H9 (cell line): ENCODE results near the gene C1QA. TPM values are rescaled to one million over a fixed set of nuclear protein-coding genes. Genes with fewer than 3 reads are reported as not detected.

Source experiments
- DNase-seq: peaks from one replicate; pipeline ENCODE4 v3.0.0-alpha.2; 2017
- H2AFZ ChIP-seq: one replicate; pipeline ENCODE4 v1.6.1; 2013; ENCODE audit warnings: mild to moderate bottlenecking, low read length, control low read depth, moderate library complexity
- H2AK5ac ChIP-seq: 2 replicates; pipeline ENCODE4 v1.6.1; 2013; ENCODE audit warnings: low read length, control low read depth, mixed read lengths; ENCODE audit not compliant: insufficient read length
- H2BK120ac ChIP-seq: one replicate; pipeline ENCODE4 v1.6.1; 2013; ENCODE audit warnings: low read depth, mild to moderate bottlenecking, low read length, control low read depth, inconsistent platforms; ENCODE audit not compliant: poor library complexity, severe bottlenecking
- H2BK12ac ChIP-seq: 2 replicates; pipeline ENCODE4 v1.6.1; 2013; ENCODE audit warnings: low read length, control low read depth, mixed read lengths, low read depth; ENCODE audit not compliant: insufficient read length
- H2BK15ac ChIP-seq: 2 replicates; pipeline ENCODE4 v1.6.1; 2013; ENCODE audit warnings: low read depth, low read length, control low read depth
- H2BK20ac ChIP-seq: one replicate; pipeline ENCODE4 v1.6.1; 2013; ENCODE audit warnings: low read depth, mild to moderate bottlenecking, low read length, control low read depth, inconsistent platforms; ENCODE audit not compliant: poor library complexity, severe bottlenecking
- H2BK5ac ChIP-seq: 2 replicates; pipeline ENCODE4 v1.6.1; 2013; ENCODE audit warnings: low read length, control low read depth, mixed read lengths; ENCODE audit not compliant: insufficient read length
- H3K14ac ChIP-seq: 2 replicates; pipeline ENCODE4 v1.6.1; 2013; ENCODE audit warnings: low read length, control low read depth; ENCODE audit not compliant: insufficient read depth
- H3K18ac ChIP-seq: 2 replicates; pipeline ENCODE4 v1.6.1; 2013; ENCODE audit warnings: low read depth, mild to moderate bottlenecking, mixed read lengths, low read length, control low read depth; ENCODE audit not compliant: insufficient read length
- H3K23ac ChIP-seq: 2 replicates; pipeline ENCODE4 v1.6.1; 2013; ENCODE audit warnings: low read length, control low read depth, mixed read lengths, low read depth; ENCODE audit not compliant: insufficient read length
- H3K23me2 ChIP-seq: 2 replicates; pipeline ENCODE4 v1.6.1; 2013; ENCODE audit warnings: low read depth, mild to moderate bottlenecking, mixed read lengths, low read length, control low read depth; ENCODE audit not compliant: insufficient read length, poor library complexity, severe bottlenecking
- H3K27ac ChIP-seq: 2 replicates; pipeline ENCODE4 v1.5.1; 2013; ENCODE audit warnings: low read length, control low read depth, mixed read lengths, low read depth; ENCODE audit not compliant: insufficient read length
- H3K27me3 ChIP-seq: 2 replicates; pipeline ENCODE4 v1.6.1; 2013; ENCODE audit warnings: low read length, control low read depth, inconsistent platforms; ENCODE audit not compliant: insufficient read depth
- H3K4ac ChIP-seq: 2 replicates; pipeline ENCODE4 v1.6.1; 2013; ENCODE audit warnings: low read depth, mild to moderate bottlenecking, control low read depth, inconsistent platforms, low read length, moderate library complexity
- H3K4me1 ChIP-seq: 2 replicates; pipeline ENCODE4 v1.6.1; 2013; ENCODE audit warnings: low read length, control low read depth, inconsistent platforms; ENCODE audit not compliant: insufficient read depth
- H3K4me2 ChIP-seq: 2 replicates; pipeline ENCODE4 v1.6.1; 2013; ENCODE audit warnings: low read length, control low read depth, mixed read lengths; ENCODE audit not compliant: insufficient read length, insufficient read depth
- H3K56ac ChIP-seq: 2 replicates; pipeline ENCODE4 v1.6.1; 2013; ENCODE audit warnings: low read depth, mild to moderate bottlenecking, mixed read lengths, low read length, control low read depth; ENCODE audit not compliant: insufficient read length
- H3K79me1 ChIP-seq: 2 replicates; pipeline ENCODE4 v1.6.1; 2013; ENCODE audit warnings: low read depth, mild to moderate bottlenecking, moderate library complexity, low read length, control low read depth, inconsistent platforms; ENCODE audit not compliant: insufficient read depth, poor library complexity, severe bottlenecking
- H3K79me2 ChIP-seq: 2 replicates; pipeline ENCODE4 v1.6.1; 2013; ENCODE audit warnings: low read length, control low read depth, inconsistent platforms; ENCODE audit not compliant: insufficient read depth
- H3K9ac ChIP-seq: 2 replicates; pipeline ENCODE4 v1.6.1; 2013; ENCODE audit warnings: low read length, control low read depth, mixed read lengths; ENCODE audit not compliant: insufficient read length; ENCODE audit errors: extremely low read depth
- H3K9me3 ChIP-seq: one replicate; pipeline ENCODE4 v1.6.1; 2013; ENCODE audit warnings: low read depth, low read length, inconsistent platforms; ENCODE audit not compliant: control insufficient read depth
- H3T11ph ChIP-seq: one replicate; pipeline ENCODE4 v1.6.1; 2013; ENCODE audit warnings: mild to moderate bottlenecking, low read length, control low read depth, inconsistent platforms
- H4K20me1 ChIP-seq: one replicate; pipeline ENCODE4 v1.6.1; 2013; ENCODE audit not compliant: control insufficient read depth, insufficient read length, insufficient read depth
- H4K5ac ChIP-seq: 2 replicates; pipeline ENCODE4 v1.6.1; 2013; ENCODE audit warnings: low read depth, mild to moderate bottlenecking, mixed read lengths, low read length, control low read depth; ENCODE audit not compliant: insufficient read length
- H4K8ac ChIP-seq: replicated peaks from 2 replicates; pipeline ENCODE4 v1.6.1; 2013; ENCODE audit warnings: low read length, control low read depth, mixed read lengths, low read depth; ENCODE audit not compliant: insufficient read length
- H4K91ac ChIP-seq: 2 replicates; pipeline ENCODE4 v1.6.1; 2013; ENCODE audit warnings: low read depth, mild to moderate bottlenecking, moderate library complexity, mixed read lengths, low read length, control low read depth; ENCODE audit not compliant: insufficient read length
- H3K27ac Mint-ChIP-seq, 3 experiments: 2 replicates in 2 of 3; 3 replicates in 1 of 3; pipeline ENCODE4 v1.8.0; 2020 to 2021; ENCODE audit warnings: mixed read lengths in 3 of 3, mild to moderate bottlenecking in 1 of 3, moderate library complexity in 1 of 3
- H3K27me3 Mint-ChIP-seq: 2 replicates; pipeline ENCODE4 v1.8.0; 2021; ENCODE audit warnings: low read depth, mild to moderate bottlenecking, moderate library complexity, mixed read lengths
- H3K36me3 Mint-ChIP-seq, 3 experiments: 2 replicates in 2 of 3; 3 replicates in 1 of 3; pipeline ENCODE4 v1.8.0; 2020 to 2021; ENCODE audit warnings: low read depth in 3 of 3, mixed read lengths in 3 of 3; ENCODE audit not compliant: insufficient read depth in 1 of 3
- H3K4me1 Mint-ChIP-seq, 2 experiments: 2 replicates each; pipeline ENCODE4 v1.8.0; 2020; ENCODE audit warnings: mixed read lengths in 2 of 2
- H3K4me3 Mint-ChIP-seq, 2 experiments: 2 replicates in 1 of 2; 3 replicates in 1 of 2; pipeline ENCODE4 v1.8.0; 2020 to 2021; ENCODE audit warnings: mild to moderate bottlenecking in 2 of 2, mixed read lengths in 2 of 2, moderate library complexity in 1 of 2
- H3K9me3 Mint-ChIP-seq, 2 experiments: 2 replicates in 1 of 2; 3 replicates in 1 of 2; pipeline ENCODE4 v1.8.0; 2020; ENCODE audit warnings: mild to moderate bottlenecking in 2 of 2, mixed read lengths in 2 of 2, moderate library complexity in 1 of 2
- CTCF ChIP-seq: fragments of 200-600 bp; sonication (generic); conservative IDR thresholded peaks from 3 replicates; pipeline ENCODE4 v1.8.0; 2021; ENCODE audit warnings: antibody characterized with exemption, mild to moderate bottlenecking
- WGBS: extraction: QIAGEN DNeasy Blood & Tissue Kit; methylation state at CpG from one replicate; pipeline ENCODE4 v1.1.7; 2013; ENCODE audit warnings: missing lambda C conversion rate, low lambda C conversion rate, mixed read lengths; ENCODE audit not compliant: insufficient read length; ENCODE audit errors: extremely low coverage; 5-methylcytosine and 5-hydroxymethylcytosine counted together
- total RNA-seq: library from RNA; stranded (reverse); gene quantifications from 2 replicates; pipeline ENCODE4 v1.2.1, GENCODE V29; 2021

Gene C1QA
- total RNA-seq, 1 experiment from 2014 or later, result not detected

- TF ChIP-seq CTCF, result no peak
- Mint-ChIP-seq H3K4me1 (peaks cover 8 to 25% of the 10 kb centered on the region in 2 experiments), H3K27ac (peak overlapping the region in 1 of 3 experiments; percentile 83; a peak in 2 of 7 replicates), H3K36me3 (no peaks in the 10 kb centered on the region), H3K4me3 (no peak overlapping the region), H3K27me3 (peaks cover 13% of the 10 kb centered on the region), H3K9me3 (no peaks in the 10 kb centered on the region; a peak in 1 of 5 replicates)
- no peaks in the 10 kb centered on the region for H3K27me3 ChIP-seq
- H3K4me1 ChIP-seq, result no peaks in the 10 kb centered on the region
- no peak overlapping the region for H2BK15ac ChIP-seq
- no peak overlapping the region for H3K9ac ChIP-seq
- DNase-seq, result peak; percentile 68
- no peaks in the 10 kb centered on the region for H3K79me2 ChIP-seq
- no peak overlapping the region; the same call in 1 of the 2 replicates for H3K14ac ChIP-seq
- no peaks in the 10 kb centered on the region for H4K20me1 ChIP-seq
- H4K5ac ChIP-seq, result no peak overlapping the region
- no peak overlapping the region for H4K8ac ChIP-seq
- H3K79me1 ChIP-seq, result no peaks in the 10 kb centered on the region
- no peak overlapping the region for H2AFZ ChIP-seq
- H3K4ac ChIP-seq, result no peak overlapping the region
- H2BK12ac ChIP-seq, result no peak overlapping the region
- H3K23ac ChIP-seq, result no peak overlapping the region
- no CpG with 5 or more reads among the region's 22 CpGs for WGBS
- H3T11ph ChIP-seq, result no peak overlapping the region
- H2BK120ac ChIP-seq, result no peak overlapping the region
- no peak overlapping the region for H2BK5ac ChIP-seq
- H3K56ac ChIP-seq, result no peak overlapping the region
- no peak overlapping the region for H3K4me2 ChIP-seq
- no peak overlapping the region for H3K18ac ChIP-seq
- H3K9me3 ChIP-seq, result no peaks in the 10 kb centered on the region
- H4K91ac ChIP-seq, result no peak overlapping the region
- H3K23me2 ChIP-seq, result no peaks in the 10 kb centered on the region
- H3K27ac ChIP-seq, result no peak overlapping the region
- no peak overlapping the region for H2AK5ac ChIP-seq
- H2BK20ac ChIP-seq, result no peak overlapping the region
Observed at GRCh38 chr1:22600071-22600816, 36.2 kb upstream of the C1QA start.
